DMS153 (cell line): ENCODE measurements around the gene CLMN.
"Not testable (repeated sequence)": the region's sequence is repeated elsewhere in the genome, so short reads cannot be mapped to it uniquely, and the experiment has no call there.

Experiments used
- DNase-seq: peaks from one replicate; lab custom pipeline; 2025; lab: John Stamatoyannopoulos, UW

The CLMN gene

DNA sequence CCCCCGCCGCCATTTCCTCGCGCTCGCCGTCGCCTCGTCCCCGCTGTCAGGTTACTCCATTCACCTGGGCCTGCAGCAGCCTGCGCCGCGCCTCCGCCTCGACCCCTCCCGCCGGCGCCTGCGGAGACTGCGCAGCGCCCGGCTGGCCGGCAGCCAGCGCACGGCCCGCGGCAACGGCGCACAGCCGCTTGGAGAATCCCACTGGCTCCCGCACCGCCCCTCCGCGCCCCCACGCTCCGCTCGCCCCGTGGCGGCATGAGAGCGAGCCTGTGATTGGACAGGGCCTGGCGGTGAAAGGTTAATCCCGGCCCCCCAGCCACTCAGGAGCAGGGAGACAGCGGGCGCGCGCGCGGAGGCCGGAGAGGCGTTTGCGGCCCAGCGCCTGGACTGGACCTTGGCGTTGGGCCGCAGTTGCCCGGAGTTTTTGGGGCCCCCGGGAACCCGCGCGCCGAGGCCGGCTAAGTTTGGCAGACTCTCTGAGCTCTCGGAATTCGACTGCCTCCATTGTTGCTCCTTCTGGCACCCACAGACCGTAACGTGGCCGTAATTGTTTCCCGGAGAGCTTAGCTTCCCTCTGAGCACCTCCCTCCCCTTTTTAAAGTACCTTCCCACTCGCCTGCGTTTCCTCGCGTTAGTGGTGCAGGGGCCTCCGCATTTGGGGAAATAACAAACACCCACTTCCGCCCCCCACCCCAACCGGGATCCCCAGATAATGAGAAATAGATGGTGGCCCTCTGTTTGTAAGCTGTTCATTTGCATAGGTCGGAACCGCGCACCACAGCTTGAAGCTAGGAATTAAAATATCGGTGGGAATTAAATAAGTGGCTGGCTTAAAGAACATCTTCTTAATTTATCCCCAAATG, 162.2 kb downstream of the CLMN start, which contains the start of gene DICER1:
Gene DICER1 (minus strand): TSS at position 203 of the 863 bp plus-strand sequence. CDS start 24,071 bp downstream, outside the sequence.
- peak; percentile 85 for DNase-seq

DNA sequence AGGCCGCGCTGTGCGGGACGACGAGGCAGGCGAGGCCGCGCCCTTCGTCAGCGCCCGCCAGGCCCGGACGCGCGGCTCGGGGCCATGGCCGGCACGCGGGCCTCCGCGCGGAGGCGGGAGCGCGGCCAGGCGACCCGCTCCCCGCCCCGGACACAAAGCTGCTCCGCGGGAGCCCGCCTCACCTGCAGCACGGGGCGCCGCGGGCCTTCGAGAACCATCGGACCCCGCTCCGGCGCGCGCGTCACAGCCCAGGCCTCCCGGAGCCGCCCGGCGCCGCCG, 162.7 kb downstream of the CLMN start:
- no peak for DNase-seq

DNA sequence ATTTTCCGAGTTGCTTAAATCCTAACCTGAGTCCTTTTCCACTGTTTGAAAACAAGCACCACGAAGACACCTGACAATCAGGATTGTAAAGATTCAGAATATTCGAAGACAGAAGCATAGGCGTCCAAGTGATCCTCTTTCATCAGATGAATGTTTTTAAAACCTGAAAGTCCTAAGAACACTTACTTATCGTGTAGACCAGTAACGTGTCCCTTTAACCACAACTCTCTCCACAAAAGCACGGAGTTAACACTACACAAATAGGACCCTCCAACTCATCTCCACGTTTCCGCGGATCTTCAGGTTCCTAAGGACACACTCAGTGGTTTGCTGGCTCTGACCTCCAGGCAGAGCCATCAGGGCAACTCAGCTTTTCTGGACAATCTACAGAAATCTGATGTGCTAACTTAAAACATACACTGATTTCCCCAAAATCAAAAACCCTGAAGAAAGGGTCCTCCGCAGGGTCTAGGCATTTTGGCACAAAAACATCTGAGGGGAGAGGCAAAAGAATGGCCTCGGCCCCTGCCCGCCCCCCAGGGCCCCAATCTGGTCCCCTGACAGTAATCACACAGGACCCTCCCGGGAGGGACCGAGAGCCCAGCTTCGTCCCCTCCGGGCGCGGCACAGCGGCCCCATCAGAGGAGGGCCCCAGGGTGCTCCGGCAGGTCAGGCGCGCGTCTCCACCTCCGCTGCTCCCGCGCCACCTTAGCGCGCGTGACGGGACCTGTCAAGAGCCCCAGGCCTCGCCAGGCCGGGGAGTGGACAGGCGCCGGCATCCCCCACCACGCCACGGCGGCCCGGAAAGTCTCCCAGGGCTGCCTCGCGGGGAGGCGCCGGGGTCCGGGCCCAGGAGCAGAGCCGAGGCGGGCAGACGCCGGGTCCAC, 163.3 kb downstream of the CLMN start:
- no peak for DNase-seq

DNA sequence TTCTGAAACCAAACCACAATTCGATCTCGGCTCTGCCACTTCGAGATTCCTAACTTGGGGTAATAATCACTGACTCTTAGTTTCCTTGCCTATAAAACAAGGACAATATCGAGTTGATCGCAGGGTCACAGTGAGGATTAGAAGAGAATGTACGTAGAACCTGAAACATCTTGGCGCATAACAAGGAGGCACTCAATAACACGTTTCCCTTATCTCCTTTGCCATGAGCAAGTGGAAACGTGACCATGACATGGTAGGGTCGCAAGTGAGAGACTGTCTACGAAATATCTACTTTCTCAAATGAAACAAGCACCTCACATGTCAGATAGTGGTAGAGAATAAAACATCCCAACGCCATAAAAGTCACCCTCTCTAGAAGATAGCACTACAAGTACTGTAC, 164.7 kb downstream of the CLMN start:
- DNase-seq: no peak

DNA sequence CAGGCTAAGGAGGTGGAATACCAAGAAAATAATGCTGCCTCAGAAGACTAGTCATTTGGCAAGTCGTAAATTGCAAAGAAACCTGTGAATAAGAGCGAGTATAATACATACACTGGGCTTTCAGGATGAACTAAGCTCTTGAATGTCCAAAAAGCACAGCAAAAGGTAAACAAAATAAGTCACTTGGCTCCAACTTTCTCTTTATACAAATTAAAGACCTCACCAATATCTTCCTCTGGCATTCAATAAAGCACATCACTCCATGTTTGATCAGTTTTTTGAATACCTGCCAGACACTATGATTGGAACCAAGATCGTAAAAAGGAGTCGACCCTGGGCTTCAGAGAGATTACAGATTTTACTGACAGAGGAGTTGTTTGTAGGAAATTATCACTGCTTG, 165.8 kb downstream of the CLMN start:
- no peak for DNase-seq

DNA sequence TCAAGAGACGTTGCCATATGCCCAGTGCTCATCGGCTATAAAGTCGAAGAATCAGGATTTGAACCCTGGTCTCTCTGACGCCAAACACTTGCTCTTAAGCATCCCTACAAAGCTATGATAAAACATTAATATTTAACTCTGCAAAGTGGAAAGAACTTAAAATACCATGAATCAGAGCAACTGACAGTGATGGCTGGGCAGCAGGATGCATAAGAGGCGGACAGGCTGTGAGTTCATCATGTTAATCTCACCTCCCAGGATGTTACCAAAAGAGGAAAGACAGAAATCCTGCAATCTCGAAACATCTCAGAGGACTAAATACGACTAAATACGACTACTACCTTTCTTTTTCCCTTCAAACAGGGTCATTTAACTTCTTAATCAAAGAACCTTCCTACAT, 168.1 kb downstream of the CLMN start:
- DNase-seq: no peak

DNA sequence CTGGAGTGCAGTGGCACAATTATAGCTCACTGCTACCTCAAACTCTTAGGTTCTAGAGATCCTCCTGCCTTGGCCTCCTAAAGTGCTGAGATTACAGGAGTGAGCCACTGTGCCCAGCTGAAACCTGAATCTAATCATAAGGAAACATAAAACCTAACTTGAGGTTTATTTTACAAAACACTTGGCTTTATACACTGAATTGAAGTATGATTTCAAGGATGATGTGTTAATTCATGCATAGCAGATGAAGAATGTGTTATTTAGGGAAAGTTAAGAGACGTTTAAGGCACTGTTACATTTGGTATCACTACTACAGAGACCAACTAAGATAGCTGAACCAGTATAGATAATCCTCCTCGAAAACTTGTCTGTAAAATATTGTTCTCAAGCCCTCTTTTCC, 168.8 kb downstream of the CLMN start:
- DNase-seq: no peak

DNA sequence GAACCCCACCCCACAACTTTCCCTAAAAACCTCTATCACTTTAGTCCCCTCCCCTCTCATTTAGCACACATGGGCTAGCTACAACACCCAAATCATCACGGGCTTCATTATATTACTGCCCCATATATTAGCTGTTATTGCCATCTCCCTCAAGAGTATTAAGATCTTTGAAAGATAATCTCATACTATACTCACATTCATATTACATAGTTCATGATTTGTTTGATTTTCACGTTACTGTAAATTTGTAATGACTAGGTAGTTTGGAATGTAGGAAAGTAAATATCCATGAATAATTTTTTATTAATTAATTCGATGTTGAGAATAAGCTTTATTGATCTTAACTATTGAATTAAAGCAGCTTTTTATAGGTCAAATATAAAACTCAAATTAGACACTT, 170.3 kb downstream of the CLMN start:
- no peak for DNase-seq

DNA sequence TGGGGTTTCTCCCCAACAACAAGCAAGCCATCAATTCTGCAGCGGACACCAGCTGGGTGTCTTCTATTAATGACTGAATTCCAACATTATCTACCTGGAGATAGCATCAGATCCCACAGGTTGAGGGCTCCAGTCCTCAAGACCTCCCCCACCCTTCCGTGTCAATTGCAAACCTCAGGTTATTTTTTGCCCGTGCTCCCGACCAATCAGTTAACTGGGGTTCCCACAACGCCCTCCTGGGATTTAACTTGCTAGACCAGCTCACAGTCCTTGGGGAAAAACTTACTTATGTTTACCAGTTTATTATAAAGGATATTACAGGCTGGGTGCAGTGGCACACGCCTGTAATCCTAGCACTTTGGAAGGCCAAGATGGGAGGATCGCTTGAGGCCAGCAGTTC, 172.1 kb downstream of the CLMN start:
- no peak for DNase-seq

DNA sequence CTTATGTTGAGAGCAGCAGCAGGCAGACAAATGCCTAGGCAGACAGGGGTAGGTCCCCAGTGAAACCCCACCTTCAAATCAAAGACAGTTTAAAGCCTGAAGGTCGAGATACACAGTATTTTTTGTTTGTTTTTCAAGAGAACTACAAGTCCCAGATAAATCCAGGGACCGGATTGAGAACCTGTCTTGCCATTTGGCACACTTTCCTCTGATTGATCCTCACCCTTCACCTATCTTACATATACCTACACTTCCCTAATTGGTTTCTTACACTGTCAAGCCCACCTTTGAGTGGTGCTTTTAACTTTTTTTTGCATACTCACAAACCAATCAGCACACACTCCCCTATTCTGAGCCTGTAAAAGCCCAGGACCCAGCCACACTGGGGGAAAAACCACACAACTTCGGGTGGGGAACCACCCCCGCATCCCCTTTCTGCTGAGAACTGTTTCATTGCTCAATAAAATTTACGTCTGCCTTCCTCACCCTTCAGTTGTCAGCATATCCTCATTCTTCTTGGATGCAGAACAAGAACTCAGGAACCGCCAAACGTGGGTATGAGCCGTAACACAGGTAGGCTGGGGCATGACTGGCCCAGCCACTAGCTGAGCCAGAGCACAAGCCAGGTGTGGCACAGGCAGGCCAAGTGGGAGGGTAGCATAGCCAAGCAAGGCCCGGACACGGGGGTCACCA, 173.5 kb downstream of the CLMN start:
- DNase-seq: no peak

DNA sequence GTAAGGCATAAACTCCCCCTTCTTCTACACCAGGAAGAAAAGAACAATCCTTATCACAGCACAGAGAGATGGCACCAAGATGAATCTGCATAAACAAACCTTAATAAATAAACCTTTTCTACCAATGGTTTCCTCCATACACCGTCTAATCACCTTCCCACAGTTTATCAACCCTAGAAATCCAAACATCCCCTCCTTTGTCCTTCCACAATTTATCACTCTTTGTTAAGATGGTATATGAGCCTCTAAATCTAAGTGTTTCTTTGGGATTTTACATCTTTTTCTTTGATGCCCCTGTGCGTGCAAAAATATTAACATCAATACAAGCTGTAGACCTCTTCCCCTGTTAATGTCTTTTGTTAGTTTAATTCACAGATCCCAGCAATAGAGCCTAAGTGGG, 174.9 kb downstream of the CLMN start:
- no peak for DNase-seq

DNA sequence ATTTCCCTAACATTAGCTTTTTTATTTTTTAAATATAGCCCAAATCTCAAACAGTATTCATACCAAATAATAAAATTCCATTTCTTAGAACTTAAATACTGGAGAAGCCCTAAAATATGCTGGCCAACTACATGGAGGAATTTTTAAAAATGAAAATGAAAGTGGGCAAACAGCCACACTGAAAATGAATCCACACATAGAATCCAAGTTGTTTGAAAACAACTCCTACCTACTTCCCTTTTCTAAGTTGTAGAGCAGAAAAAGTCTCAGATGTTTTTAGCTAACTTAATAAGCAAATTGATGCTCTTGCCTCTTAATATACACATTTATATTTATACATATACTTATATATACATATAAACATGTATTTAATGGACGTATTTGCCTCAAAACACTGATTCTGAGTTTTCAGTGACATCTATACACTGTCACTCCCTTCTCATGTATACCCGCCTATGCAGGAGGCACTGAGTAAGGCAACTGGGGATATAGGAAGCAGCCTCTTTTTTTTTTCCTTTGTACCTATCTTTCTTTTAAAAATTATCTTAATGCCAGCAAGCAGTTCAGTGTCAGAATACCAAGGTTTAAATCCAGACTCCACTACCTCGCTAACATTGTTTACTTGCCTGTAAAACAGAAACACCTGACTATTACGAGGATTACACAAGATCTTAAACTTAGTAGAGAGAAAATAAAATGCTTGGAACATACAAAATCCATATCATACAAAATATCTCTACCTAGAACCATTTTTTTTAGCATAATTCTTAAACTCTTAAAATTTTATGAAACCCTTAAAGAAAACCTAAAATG, 175.7 kb downstream of the CLMN start:
- no peak for DNase-seq

DNA sequence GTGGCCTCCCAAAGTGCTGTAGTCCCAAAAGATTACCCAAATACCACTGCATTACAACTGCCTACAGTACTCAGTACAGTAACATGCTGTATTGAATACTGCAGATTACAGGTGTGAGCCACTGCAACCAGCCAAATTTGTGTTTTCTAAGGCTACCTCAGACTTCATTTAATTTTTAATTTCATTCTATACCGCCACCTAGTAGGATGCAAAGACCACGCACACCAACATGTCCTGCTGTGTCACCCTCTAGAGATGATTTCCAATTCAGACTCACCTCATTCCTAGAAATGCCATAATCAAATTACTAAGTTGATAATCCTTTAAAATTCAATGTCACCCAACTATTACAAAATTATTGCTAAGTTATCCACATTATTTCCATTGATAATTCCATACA, 177.5 kb downstream of the CLMN start:
- DNase-seq: no peak

DNA sequence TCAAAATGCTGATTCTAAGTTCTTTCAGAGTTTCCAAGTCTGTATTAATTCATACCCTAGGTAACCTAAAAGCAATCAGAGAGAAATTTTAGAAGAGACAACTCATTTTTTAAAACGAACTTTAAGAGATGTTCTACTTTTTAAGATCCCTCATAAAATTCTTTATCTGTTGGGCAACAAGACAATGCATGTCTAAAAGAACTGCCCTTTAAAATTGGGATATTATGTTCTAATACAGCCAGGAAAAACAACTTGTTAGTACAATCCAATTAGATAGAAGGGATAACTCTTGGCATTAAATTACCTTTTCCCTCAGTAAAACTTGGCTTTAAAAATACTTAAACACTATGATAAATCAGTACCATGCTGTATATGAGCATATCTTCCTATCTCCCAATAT, 178.0 kb downstream of the CLMN start:
- DNase-seq: no peak

DNA sequence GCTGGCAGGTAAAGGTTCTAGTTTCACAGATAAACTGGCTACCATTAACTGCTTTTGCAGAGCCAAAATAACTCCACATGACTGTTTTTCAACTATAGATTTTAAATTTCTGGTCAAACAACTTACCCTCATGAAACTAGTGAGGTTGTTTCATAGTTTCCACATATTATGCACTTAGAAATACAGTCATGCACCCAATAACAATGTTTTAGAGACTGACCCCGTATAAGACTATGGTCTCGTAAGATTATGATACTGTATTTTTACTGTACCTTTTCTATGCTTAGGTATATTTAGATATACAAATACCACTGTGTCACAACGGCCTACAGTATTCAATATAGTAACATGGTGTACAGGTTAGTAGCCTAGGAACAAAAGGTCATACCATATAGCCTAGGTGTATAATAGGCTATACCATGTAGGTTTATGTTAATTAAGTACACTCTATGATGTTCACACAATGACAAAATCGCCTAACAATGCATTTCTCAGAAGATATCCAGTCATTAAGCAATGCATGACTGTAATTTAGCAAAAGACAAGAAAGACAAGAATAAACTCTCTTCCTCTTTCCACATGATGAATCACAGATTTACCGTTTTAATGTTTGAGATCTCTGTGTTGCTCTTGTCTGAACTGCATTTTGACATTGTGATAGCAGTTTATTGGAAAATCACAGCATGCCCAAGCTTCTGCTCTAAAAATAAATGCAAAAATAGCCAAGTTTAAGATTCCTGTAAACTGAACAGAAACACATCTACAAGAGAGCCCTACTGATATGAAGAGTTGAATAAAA, 179.4 kb downstream of the CLMN start:
- DNase-seq: no peak

DNA sequence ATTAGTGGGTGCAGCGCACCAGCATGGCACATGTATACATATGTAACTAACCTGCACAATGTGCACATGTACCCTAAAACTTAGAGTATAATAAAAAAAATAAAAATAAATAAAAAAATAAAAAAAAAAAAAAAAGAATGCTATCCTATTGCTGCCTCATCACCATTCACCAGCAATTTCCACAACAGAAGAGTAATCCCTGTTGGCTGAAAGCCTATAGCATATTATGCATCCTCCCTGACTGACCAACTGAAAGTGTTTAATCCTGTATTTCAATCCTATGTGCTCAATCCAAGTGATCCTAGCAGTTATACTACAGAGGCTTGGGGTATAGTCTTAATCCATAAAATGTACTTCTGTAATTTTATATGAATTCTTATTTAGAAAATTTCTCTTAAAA, 180.8 kb downstream of the CLMN start:
- DNase-seq: no peak

DNA sequence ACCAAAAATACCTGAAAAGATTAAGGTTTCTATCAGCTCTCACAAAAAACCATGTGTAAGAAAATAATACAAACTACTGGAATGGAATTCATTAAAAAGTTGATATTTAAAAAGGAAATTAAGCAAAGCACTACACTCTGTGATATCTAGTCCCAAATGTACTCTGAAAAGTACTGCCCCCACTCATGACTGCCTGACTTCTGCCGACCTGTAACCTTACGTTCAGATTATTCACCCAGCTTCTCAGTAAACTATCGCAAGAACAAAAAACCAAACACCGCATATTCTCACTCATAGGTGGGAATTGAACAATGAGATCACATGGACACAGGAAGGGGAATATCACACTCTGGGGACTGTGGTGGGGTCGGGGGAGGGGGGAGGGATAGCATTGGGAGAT, 181.3 kb downstream of the CLMN start:
- DNase-seq: not testable (repeated sequence)

DNA sequence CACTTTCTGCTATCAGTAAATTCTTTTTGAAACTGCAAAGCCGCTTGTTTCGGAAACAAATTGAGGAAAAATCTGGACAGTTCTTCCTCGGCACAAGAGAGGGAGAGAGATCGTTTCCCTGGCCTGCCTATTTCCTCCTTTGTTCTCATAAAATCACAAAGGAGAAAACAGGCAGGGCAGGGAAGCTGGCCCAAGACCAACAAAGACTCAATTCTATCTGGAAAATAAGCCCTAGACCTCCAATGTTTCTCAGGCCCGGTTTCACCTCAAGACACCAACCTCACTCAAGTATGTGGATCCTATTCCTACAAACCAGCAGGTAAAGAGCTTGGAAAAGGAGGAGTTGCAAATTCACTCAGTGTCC, 181.9 kb downstream of the CLMN start:
- no peak for DNase-seq

DNA sequence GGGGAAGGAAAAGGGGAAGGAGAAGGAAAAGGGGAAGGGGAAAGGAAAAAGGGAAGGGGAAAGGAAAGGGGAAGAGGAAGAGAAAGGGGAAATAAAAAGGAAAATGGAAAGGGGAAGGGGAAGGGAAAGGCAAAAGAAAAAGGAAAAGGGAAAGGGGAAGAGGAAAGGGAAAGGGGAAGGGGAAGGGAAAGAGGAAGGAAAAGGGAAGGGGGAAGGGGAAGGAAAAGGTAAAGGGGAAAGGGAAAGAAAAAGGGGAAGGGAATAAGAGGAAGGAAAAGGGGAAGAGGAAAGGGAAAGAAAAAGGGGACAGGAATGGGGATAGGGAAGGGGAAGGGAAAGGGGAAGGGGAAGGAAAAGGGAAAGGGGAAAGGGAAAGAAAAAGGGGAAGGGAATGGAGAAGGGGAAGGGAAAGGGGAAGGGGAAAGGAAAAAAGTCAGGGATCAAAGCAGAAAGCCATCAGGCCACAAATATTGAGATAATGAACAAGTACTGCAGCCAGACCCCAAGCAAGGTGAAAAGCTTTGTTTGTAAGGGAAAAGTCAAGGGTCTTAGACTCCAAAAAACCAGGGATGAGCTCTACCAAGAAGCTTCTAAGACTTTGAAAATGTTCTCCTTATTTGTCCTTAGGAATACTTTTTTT, 182.4 kb downstream of the CLMN start:
- DNase-seq: no peak

DNA sequence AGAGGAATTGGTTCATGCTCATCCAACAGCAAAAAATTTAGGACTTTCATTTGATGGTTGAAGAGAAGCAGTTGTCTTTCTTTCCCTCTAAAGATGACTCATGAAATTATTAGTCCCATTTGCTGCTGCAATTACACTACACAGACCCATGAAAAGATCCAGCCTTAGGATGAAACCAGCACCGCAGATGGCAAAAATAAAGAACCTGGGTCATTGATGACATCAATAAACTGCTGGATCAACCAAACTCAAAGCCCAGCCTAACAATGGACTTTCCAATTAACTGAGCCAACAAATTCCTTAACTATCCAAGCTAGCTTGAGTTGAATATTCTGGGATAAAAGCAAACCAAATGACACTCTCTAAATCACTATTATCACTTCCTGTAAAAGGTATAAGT, 183.1 kb downstream of the CLMN start:
- no peak for DNase-seq
